ENCODE data around the gene SNRNP27. TPM values are rescaled to one million over a fixed set of nuclear protein-coding genes. Genes with fewer than 3 reads are reported as not detected.

SNRNP27 gene
- total and polyA plus RNA-seq, 8 donors = 5.8 to 70.6 (median 52.1) TPM

DNA sequence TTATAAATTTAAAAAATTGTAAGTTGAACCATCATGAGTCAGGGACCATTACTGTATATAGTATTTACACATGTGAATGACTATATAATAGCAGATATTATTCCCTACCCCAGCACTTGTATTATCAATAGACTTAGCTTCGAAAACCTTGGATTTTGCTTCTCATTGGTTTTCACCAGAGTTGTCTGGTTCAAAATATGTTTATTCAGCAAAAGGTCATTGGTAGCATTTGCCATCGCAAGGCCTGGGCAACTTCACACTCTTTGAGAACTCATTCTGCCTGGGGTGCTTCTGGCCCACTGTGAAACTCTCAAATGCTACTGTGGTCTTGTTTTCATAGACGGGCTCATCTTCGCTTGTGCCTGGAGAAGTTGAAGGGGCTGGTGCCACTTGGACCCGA lies 41.3 kb downstream of the SNRNP27 start:
- H3K9me3 ChIP-seq = no peaks in the 10 kb centered on the region
- TF ChIP-seq EP300 (IDR thresholded peaks at IDR 0.05) (no peak), POLR2A (IDR thresholded peaks at IDR 0.05) (no peak), POLR2AphosphoS5 (IDR thresholded peaks at IDR 0.05) (no peak)
- TF ChIP-seq, protein P1, sequence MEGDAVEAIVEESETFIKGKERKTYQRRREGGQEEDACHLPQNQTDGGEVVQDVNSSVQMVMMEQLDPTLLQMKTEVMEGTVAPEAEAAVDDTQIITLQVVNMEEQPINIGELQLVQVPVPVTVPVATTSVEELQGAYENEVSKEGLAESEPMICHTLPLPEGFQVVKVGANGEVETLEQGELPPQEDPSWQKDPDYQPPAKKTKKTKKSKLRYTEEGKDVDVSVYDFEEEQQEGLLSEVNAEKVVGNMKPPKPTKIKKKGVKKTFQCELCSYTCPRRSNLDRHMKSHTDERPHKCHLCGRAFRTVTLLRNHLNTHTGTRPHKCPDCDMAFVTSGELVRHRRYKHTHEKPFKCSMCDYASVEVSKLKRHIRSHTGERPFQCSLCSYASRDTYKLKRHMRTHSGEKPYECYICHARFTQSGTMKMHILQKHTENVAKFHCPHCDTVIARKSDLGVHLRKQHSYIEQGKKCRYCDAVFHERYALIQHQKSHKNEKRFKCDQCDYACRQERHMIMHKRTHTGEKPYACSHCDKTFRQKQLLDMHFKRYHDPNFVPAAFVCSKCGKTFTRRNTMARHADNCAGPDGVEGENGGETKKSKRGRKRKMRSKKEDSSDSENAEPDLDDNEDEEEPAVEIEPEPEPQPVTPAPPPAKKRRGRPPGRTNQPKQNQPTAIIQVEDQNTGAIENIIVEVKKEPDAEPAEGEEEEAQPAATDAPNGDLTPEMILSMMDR (IDR thresholded peaks at IDR 0.05) = no peak
- peaks cover 15 to 52% (median 20%) of the 10 kb centered on the region in 4 donors for H3K4me1 ChIP-seq
- peaks cover 44 to 62% (median 56%) of the 10 kb centered on the region in 4 donors for H3K36me3 ChIP-seq
- intact Hi-C loops (cut with DNase I; ENCODE audit: low total_unique reads) = no loop called here
- 91 to 97% (median 97%) methylated on average over 5 of the region's 5 CpGs for WGBS, 5 donors
- DNase-seq = no peak
- H3K4me3 ChIP-seq = no peak overlapping the region
- H3K27ac ChIP-seq = peak overlapping the region in 1 of 5 donors; percentile 60
- no peaks in the 10 kb centered on the region for H3K27me3 ChIP-seq

DNA sequence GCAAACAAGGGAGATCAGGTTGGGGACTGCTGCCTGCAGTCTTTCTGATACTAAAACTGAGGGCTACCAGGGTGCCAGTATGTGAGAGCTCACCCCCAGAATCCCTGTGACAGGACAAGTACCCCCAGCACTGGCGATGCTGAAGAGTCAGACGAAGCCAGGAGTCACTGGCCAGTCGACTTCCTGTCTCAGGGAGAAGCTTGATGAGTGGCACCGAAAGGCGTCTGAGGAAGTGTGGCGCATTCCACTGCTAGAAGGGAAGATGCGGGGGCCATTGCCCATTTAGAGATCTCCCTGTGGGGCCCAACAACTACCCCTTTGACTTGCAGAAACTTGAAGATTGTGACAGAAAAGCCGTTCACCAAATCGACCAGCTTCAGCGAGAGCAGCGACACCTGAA lies 43.1 kb downstream of the SNRNP27 start:
- TF ChIP-seq, protein P1 (IDR thresholded peaks at IDR 0.05) = no peak
- TF ChIP-seq POLR2AphosphoS5 (IDR thresholded peaks at IDR 0.05) = no peak
- no peak for TF ChIP-seq POLR2A (IDR thresholded peaks at IDR 0.05)
- TF ChIP-seq EP300 (IDR thresholded peaks at IDR 0.05) = no peak
- WGBS, 5 donors = 84 to 92% (median 89%) methylated on average over 10 to 11 of the region's 11 CpGs
- no peaks in the 10 kb centered on the region for H3K9me3 ChIP-seq
- H3K27me3 ChIP-seq = no peaks in the 10 kb centered on the region
- peaks cover 14 to 33% (median 18%) of the 10 kb centered on the region in 4 donors for H3K4me1 ChIP-seq
- intact Hi-C loops (cut with DNase I; ENCODE audit: low total_unique reads) = no loop called here
- no peak for DNase-seq
- H3K27ac ChIP-seq = no peak overlapping the region
- H3K4me3 ChIP-seq = no peak overlapping the region
- H3K36me3 ChIP-seq = peaks cover 45 to 73% (median 70%) of the 10 kb centered on the region in 4 donors

DNA sequence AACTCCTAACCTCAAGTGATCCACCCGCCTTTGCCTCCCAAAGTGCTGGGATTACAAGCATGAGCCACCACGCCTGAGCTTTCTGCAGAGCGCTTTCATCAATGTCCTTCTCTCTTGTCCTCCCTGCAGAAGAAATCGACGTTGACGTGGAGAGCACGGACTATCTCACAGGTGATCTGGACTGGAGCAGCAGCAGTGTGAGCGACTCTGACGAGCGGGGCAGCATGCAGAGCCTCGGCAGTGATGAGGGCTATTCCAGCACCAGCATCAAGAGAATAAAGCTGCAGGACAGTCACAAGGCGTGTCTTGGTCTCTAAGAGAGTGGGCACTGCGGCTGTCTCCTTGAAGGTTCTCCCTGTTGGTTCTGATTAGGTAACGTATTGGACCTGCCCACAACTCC lies 44.2 kb downstream of the SNRNP27 start:
- H3K9me3 ChIP-seq = no peaks in the 10 kb centered on the region
- intact Hi-C loops (cut with DNase I; ENCODE audit: low total_unique reads) = no loop called here
- H3K36me3 ChIP-seq = peaks cover 55 to 84% (median 81%) of the 10 kb centered on the region in 4 donors
- H3K4me3 ChIP-seq = no peak overlapping the region
- H3K4me1 ChIP-seq = peaks cover 10 to 22% (median 14%) of the 10 kb centered on the region in 4 donors
- H3K27me3 ChIP-seq = no peaks in the 10 kb centered on the region
- no peak overlapping the region for H3K27ac ChIP-seq
- TF ChIP-seq POLR2A (IDR thresholded peaks at IDR 0.05) (no peak), POLR2AphosphoS5 (IDR thresholded peaks at IDR 0.05) (no peak), EP300 (IDR thresholded peaks at IDR 0.05) (no peak)
- TF ChIP-seq, protein P1 (IDR thresholded peaks at IDR 0.05) = no peak
- no peak for DNase-seq
- WGBS, 5 donors = 93 to 96% (median 94%) methylated on average over 14 of the region's 14 CpGs

DNA sequence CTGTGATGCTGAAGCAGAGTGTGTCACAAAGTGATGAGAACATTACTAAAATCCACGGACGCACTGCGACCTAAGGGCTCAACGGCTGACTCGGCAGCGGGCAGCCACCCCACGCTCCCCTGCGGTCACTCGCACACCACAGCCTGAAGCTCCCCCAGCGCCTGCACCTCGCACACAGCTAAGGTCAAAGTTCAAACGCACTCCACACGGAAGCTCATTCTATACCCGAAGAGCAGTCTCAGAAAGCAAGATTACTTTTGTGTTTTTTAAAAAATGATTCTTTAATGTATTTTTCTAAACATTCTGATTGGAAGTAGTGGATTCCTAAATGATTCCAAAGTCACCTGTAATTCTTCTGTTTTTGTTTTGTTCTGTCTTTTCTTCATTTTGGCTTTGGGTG lies 46.0 kb downstream of the SNRNP27 start:
- intact Hi-C loops (cut with DNase I; ENCODE audit: low total_unique reads) = no loop called here

More for the DNA sequence above, 46.0 kb downstream of the SNRNP27 start:
- Histone ChIP-seq H3K27me3 (no peaks in the 10 kb centered on the region), H3K4me1 (peaks cover 0 to 5% (median under 1%) of the 10 kb centered on the region in 4 donors), H3K27ac (no peak overlapping the region), H3K36me3 (peaks cover 58 to 94% (median 91%) of the 10 kb centered on the region in 4 donors), H3K4me3 (no peak overlapping the region), H3K9me3 (no peaks in the 10 kb centered on the region)
- TF ChIP-seq POLR2AphosphoS5 (IDR thresholded peaks at IDR 0.05) = no peak
- TF ChIP-seq, protein P1 (IDR thresholded peaks at IDR 0.05) = no peak
- no peak for DNase-seq
- 64 to 76% (median 71%) methylated on average over 14 of the region's 14 CpGs for WGBS, 5 donors

All from stomach (tissue), 9 donors.